SK-N-SH (cell line): ENCODE data around the gene CNTD1.

Source experiments
- EP300 ChIP-seq, 2 experiments: IDR thresholded peaks; 2 replicates each; pipeline versions ENCODE4 v1.4.0 to v1.6.1; 2012; ENCODE audit warnings: borderline replicate concordance in 1 of 2, low read depth in 1 of 2, low read length in 1 of 2
- EZH2phosphoT487 ChIP-seq: fragments of 200-600 bp; sonication (generic); IDR thresholded peaks from 2 replicates; pipeline ENCODE4 v1.6.1; 2017; ENCODE audit warnings: low read depth, mixed run types, mild to moderate bottlenecking, antibody characterized with exemption, moderate library complexity, borderline replicate concordance
- GATA2 ChIP-seq: sonication (generic); formaldehyde crosslinking; IDR thresholded peaks from 2 replicates; pipeline ENCODE4 v1.5.0; 2020; ENCODE audit warnings: mild to moderate bottlenecking, missing genetic modification reagents
- JUND ChIP-seq: IDR thresholded peaks from 2 replicates; pipeline ENCODE4 v1.4.0; 2012
- MXI1 ChIP-seq: IDR thresholded peaks from 2 replicates; pipeline ENCODE4 v1.6.1; 2012; ENCODE audit warnings: mild to moderate bottlenecking, low read depth, low read length, improper control_type of control experiment
- NRF1 ChIP-seq: IDR thresholded peaks from 2 replicates; pipeline ENCODE4 v1.6.1; 2012; ENCODE audit warnings: low read depth, mild to moderate bottlenecking, low read length
- POLR2AphosphoS5 ChIP-seq: IDR thresholded peaks from 2 replicates; pipeline ENCODE4 v1.6.1; 2012; ENCODE audit warnings: low read depth, low read length
- RAD21 ChIP-seq: IDR thresholded peaks from 2 replicates; pipeline ENCODE4 v1.6.1; 2012; ENCODE audit warnings: mild to moderate bottlenecking, low read length
- RXRA ChIP-seq: IDR thresholded peaks from 2 replicates; pipeline ENCODE4 v1.4.0; 2012; ENCODE audit warnings: low read depth, mild to moderate bottlenecking, borderline replicate concordance
- SMC3 ChIP-seq: IDR thresholded peaks from 2 replicates; pipeline ENCODE4 v1.6.1; 2012; ENCODE audit warnings: low read depth, low read length, improper control_type of control experiment
- USF1 ChIP-seq: IDR thresholded peaks from 2 replicates; pipeline ENCODE4 v1.4.0; 2012; ENCODE audit warnings: low read depth, borderline replicate concordance
- TF ChIP-seq, protein P1 (sequence below): fragments of 200-600 bp; sonication (generic); IDR thresholded peaks from 2 replicates; pipeline ENCODE4 v1.6.1; 2017; ENCODE audit warnings: antibody characterized with exemption, mild to moderate bottlenecking, moderate library complexity
- TF ChIP-seq, protein P2 (sequence below): IDR thresholded peaks from 2 replicates; pipeline ENCODE4 v1.4.0; 2012; ENCODE audit warnings: low read depth
- TF ChIP-seq, protein P3 (sequence below): IDR thresholded peaks from 2 replicates; pipeline ENCODE4 v1.6.1; 2012; ENCODE audit warnings: mild to moderate bottlenecking, low read depth, low read length, moderate library complexity

DNA sequence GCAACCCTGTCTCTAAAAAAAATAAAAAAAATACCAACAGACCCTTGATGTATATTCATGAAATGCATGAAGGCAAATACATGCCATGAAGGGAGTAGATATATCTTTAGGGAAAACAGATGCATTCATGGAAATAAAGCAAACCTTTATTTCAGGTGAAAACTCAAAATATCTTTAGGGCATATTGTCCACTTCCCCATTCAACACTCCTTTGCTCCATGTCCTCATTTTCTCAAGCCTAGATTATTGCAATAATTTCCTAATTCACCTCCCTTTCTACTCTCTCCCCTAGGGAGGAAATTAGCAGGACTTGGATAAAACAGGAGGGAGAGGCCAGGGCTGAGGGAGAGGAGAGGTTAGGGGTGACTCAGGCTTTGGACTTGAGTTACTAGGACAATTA, 31.1 kb upstream of the CNTD1 start:
- TF ChIP-seq NRF1 (no peak), EP300 (IDR thresholded peaks at IDR 0.05; ENCODE audit: borderline replicate concordance in 1 of 2, low read depth in 1 of 2, low read length in 1 of 2) (no peak), POLR2AphosphoS5 (no peak), USF1 (no peak), EZH2phosphoT487 (no peak), RAD21 (no peak), MXI1 (no peak), RXRA (no peak), SMC3 (no peak), JUND (no peak), GATA2 (CRISPR knock-in tag) (no peak)
- TF ChIP-seq, protein P1, sequence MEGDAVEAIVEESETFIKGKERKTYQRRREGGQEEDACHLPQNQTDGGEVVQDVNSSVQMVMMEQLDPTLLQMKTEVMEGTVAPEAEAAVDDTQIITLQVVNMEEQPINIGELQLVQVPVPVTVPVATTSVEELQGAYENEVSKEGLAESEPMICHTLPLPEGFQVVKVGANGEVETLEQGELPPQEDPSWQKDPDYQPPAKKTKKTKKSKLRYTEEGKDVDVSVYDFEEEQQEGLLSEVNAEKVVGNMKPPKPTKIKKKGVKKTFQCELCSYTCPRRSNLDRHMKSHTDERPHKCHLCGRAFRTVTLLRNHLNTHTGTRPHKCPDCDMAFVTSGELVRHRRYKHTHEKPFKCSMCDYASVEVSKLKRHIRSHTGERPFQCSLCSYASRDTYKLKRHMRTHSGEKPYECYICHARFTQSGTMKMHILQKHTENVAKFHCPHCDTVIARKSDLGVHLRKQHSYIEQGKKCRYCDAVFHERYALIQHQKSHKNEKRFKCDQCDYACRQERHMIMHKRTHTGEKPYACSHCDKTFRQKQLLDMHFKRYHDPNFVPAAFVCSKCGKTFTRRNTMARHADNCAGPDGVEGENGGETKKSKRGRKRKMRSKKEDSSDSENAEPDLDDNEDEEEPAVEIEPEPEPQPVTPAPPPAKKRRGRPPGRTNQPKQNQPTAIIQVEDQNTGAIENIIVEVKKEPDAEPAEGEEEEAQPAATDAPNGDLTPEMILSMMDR: no peak
- TF ChIP-seq, protein P2, sequence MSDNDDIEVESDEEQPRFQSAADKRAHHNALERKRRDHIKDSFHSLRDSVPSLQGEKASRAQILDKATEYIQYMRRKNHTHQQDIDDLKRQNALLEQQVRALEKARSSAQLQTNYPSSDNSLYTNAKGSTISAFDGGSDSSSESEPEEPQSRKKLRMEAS: no peak
- TF ChIP-seq, protein P3, sequence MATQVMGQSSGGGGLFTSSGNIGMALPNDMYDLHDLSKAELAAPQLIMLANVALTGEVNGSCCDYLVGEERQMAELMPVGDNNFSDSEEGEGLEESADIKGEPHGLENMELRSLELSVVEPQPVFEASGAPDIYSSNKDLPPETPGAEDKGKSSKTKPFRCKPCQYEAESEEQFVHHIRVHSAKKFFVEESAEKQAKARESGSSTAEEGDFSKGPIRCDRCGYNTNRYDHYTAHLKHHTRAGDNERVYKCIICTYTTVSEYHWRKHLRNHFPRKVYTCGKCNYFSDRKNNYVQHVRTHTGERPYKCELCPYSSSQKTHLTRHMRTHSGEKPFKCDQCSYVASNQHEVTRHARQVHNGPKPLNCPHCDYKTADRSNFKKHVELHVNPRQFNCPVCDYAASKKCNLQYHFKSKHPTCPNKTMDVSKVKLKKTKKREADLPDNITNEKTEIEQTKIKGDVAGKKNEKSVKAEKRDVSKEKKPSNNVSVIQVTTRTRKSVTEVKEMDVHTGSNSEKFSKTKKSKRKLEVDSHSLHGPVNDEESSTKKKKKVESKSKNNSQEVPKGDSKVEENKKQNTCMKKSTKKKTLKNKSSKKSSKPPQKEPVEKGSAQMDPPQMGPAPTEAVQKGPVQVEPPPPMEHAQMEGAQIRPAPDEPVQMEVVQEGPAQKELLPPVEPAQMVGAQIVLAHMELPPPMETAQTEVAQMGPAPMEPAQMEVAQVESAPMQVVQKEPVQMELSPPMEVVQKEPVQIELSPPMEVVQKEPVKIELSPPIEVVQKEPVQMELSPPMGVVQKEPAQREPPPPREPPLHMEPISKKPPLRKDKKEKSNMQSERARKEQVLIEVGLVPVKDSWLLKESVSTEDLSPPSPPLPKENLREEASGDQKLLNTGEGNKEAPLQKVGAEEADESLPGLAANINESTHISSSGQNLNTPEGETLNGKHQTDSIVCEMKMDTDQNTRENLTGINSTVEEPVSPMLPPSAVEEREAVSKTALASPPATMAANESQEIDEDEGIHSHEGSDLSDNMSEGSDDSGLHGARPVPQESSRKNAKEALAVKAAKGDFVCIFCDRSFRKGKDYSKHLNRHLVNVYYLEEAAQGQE: no peak
